ENCODE data around the gene CXCL12. TPM values are rescaled to one million over a fixed set of nuclear protein-coding genes. Genes with fewer than 3 reads are reported as not detected.

CXCL12 gene
- total and polyA plus RNA-seq, 2 donors (not counting 3 experiments of a cell fraction or from before 2014, with no cell fraction given): 0.35 to 1.4 TPM

DNA sequence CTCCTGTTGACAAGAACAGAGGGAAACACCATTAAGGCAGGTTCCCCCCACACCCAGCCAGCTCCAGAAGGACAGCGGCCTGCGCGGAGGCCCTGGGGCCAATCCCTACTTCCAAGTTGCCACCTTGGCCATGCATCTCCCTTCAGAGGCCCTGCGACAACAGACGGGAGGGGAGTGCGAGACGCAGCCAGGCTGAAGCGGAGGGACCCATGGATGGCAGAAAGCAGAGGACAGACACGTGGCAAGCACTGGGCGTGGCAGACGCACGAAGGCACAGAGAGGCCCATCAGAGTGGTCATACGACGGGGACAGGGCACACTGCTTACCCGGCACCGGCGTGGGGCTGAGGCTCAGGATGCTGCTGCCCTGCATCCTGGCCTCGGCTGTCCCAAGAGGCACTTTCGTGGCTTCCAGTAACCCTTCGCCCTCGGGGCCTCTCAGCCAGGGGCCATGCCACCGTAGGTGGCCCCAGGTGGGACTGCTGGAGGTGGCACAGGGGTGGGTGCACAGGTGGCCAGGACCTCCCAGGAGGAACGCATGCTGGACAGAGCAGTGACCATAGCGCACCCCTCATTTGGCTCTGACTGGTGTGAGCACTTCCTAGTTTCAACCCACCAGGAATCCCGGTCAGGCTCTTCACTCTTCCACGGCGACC lies 11.4 kb downstream of the CXCL12 start:
- no peaks in the 10 kb centered on the region for H3K27me3 ChIP-seq (ENCODE audit: control insufficient read depth in 2 of 2, insufficient read depth in 2 of 2, low read length in 2 of 2)
- TF ChIP-seq JUN (IDR thresholded peaks at IDR 0.05; ENCODE audit: borderline replicate concordance, insufficient read depth, insufficient read length, low read depth) (no peak), POLR2AphosphoS5 (IDR thresholded peaks at IDR 0.05; ENCODE audit: insufficient read depth, low read depth, low read length) (no peak), EZH2 (IDR thresholded peaks at IDR 0.05; ENCODE audit: borderline replicate concordance, low read depth, low read length, severe bottlenecking) (no peak), GATA2 (IDR thresholded peaks at IDR 0.05; ENCODE audit: insufficient read depth, insufficient read length, low read depth, low read length) (no peak)
- dilution Hi-C loops (cut with MboI; ENCODE audit: extremely low pct_ligation_motif_present, low sequenced_read_pairs): no loop called here

GRCh38 chr10:44372181-44372580 lies 12.7 kb downstream of the CXCL12 start:
- FAIRE-seq (no peak), DNase-seq (ENCODE audit: low read depth, low spot score) (no peak)
- intact Hi-C loops (cut with micrococcal nuclease): no loop called here
- no TSS peak for BruUV-seq (replicated peaks)
- H3K9me1 ChIP-seq (replicated peaks; ENCODE audit: control insufficient read depth, extremely low read depth, insufficient read depth, low read length): no peaks in the 10 kb centered on the region
- H3K27ac ChIP-seq (ENCODE audit: insufficient read depth, low read depth, low read length): no peak overlapping the region
- no peaks in the 10 kb centered on the region for H3K36me3 ChIP-seq (ENCODE audit: control insufficient read depth in 2 of 2, extremely low read depth in 1 of 2, insufficient read depth in 2 of 2, low read length in 2 of 2)
- ChIA-PET POLR2A (no interaction called here), CTCF (no interaction called here)
- no peaks in the 10 kb centered on the region for H3K9me3 ChIP-seq (replicated peaks; ENCODE audit: control insufficient read depth, insufficient read depth, low read length)
- no peak overlapping the region for H2AFZ ChIP-seq (ENCODE audit: low read depth, low read length)
- H3K79me2 ChIP-seq (ENCODE audit: control insufficient read depth, insufficient read depth, low read length): no peaks in the 10 kb centered on the region
- no peaks in the 10 kb centered on the region for H4K20me1 ChIP-seq (replicated peaks; ENCODE audit: control insufficient read depth, extremely low read depth, insufficient read depth, low read length)
- H3K4me1 ChIP-seq (ENCODE audit: control insufficient read depth, extremely low read depth, insufficient read depth, low read length): no peaks in the 10 kb centered on the region
- H3K4me3 ChIP-seq (replicated peaks in 1 of 3; ENCODE audit: insufficient read depth in 1 of 3, low read depth in 1 of 3, low read length in 3 of 3): no peak overlapping the region
- no peaks in the 10 kb centered on the region for H3K27me3 ChIP-seq (ENCODE audit: control insufficient read depth in 2 of 2, insufficient read depth in 2 of 2, low read length in 2 of 2)
- no peak overlapping the region for H3K4me2 ChIP-seq (ENCODE audit: insufficient read depth, low read length)
- H3K9ac ChIP-seq (replicated peaks; ENCODE audit: extremely low read depth, insufficient read depth, low read length): no peak overlapping the region
- dilution Hi-C loops (cut with MboI; ENCODE audit: extremely low pct_ligation_motif_present, low sequenced_read_pairs): no loop called here
- no peak for TF ChIP-seq MYC (IDR thresholded peaks at IDR 0.05; ENCODE audit: low read depth, low read length)
- TF ChIP-seq, protein P1, sequence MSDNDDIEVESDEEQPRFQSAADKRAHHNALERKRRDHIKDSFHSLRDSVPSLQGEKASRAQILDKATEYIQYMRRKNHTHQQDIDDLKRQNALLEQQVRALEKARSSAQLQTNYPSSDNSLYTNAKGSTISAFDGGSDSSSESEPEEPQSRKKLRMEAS (IDR thresholded peaks at IDR 0.05; ENCODE audit: insufficient read depth, insufficient read length): no peak
- no peak for TF ChIP-seq POLR2AphosphoS5 (IDR thresholded peaks at IDR 0.05; ENCODE audit: insufficient read depth, low read depth, low read length)
- TF ChIP-seq JUN (IDR thresholded peaks at IDR 0.05; ENCODE audit: borderline replicate concordance, insufficient read depth, insufficient read length, low read depth): no peak
- TF ChIP-seq EZH2 (IDR thresholded peaks at IDR 0.05; ENCODE audit: borderline replicate concordance, low read depth, low read length, severe bottlenecking): no peak

More for the DNA sequence above, 11.4 kb downstream of the CXCL12 start:
- H3K79me2 ChIP-seq (ENCODE audit: control insufficient read depth, insufficient read depth, low read length): no peaks in the 10 kb centered on the region
- H3K4me2 ChIP-seq (ENCODE audit: insufficient read depth, low read length): no peak overlapping the region
- no peak for FAIRE-seq
- no peak overlapping the region for H3K4me3 ChIP-seq (replicated peaks in 1 of 3; ENCODE audit: insufficient read depth in 1 of 3, low read depth in 1 of 3, low read length in 3 of 3)
- DNase-seq (ENCODE audit: low read depth, low spot score): no peak
- H3K36me3 ChIP-seq (ENCODE audit: control insufficient read depth in 2 of 2, extremely low read depth in 1 of 2, insufficient read depth in 2 of 2, low read length in 2 of 2): no peaks in the 10 kb centered on the region
- H4K20me1 ChIP-seq (replicated peaks; ENCODE audit: control insufficient read depth, extremely low read depth, insufficient read depth, low read length): no peaks in the 10 kb centered on the region
- no peak overlapping the region for H3K9ac ChIP-seq (replicated peaks; ENCODE audit: extremely low read depth, insufficient read depth, low read length)
- H2AFZ ChIP-seq (ENCODE audit: low read depth, low read length): no peak overlapping the region
- ChIA-PET CTCF (no interaction called here), POLR2A (no interaction called here)
- no peaks in the 10 kb centered on the region for H3K9me1 ChIP-seq (replicated peaks; ENCODE audit: control insufficient read depth, extremely low read depth, insufficient read depth, low read length)
- no TSS peak for BruUV-seq (replicated peaks)
- H3K9me3 ChIP-seq (replicated peaks; ENCODE audit: control insufficient read depth, insufficient read depth, low read length): no peaks in the 10 kb centered on the region
- no peaks in the 10 kb centered on the region for H3K4me1 ChIP-seq (ENCODE audit: control insufficient read depth, extremely low read depth, insufficient read depth, low read length)
- no peak overlapping the region for H3K27ac ChIP-seq (ENCODE audit: insufficient read depth, low read depth, low read length)
- intact Hi-C loops (cut with micrococcal nuclease): no loop called here

Measured in endothelial cell of umbilical vein (primary cell).